Stimulated activated CD4-positive, alpha-beta T cell treated with anti-CD3 and anti-CD28 coated beads, Interleukin-4, amount 100 ng/mL, for 1 hour (primary cell): Measurements from ENCODE around the gene UBE2E2.

Experiments
- DNase-seq: peaks from one replicate; pipeline ENCODE4 v3.0.0-alpha.2; 2020

Gene UBE2E2

GRCh38 chr3:23283625-23284024, 80.5 kb downstream of the UBE2E2 start:
- DNase-seq, result no peak

- no peak for DNase-seq
These were observed 85.2 kb downstream of the UBE2E2 start for GRCh38 chr3:23288286-23288685.

- no peak for DNase-seq
These were observed 85.6 kb downstream of the UBE2E2 start for GRCh38 chr3:23288715-23289114.

GRCh38 chr3:23292432-23292831, 89.3 kb downstream of the UBE2E2 start:
- DNase-seq, result no peak

GRCh38 chr3:23294770-23295387, 91.8 kb downstream of the UBE2E2 start:
- no peak for DNase-seq

- no peak for DNase-seq
These were observed 98.7 kb downstream of the UBE2E2 start for GRCh38 chr3:23301819-23302218.

- no peak for DNase-seq
These were observed 99.1 kb downstream of the UBE2E2 start for GRCh38 chr3:23302271-23302670.

- no peak for DNase-seq
These were observed 100.6 kb downstream of the UBE2E2 start for GRCh38 chr3:23303601-23304217.

GRCh38 chr3:23304424-23304823, 101.3 kb downstream of the UBE2E2 start:
- DNase-seq, result no peak

- DNase-seq, result no peak
These were observed 106.0 kb downstream of the UBE2E2 start for GRCh38 chr3:23308986-23309625.

GRCh38 chr3:23312866-23313265, 109.7 kb downstream of the UBE2E2 start:
- no peak for DNase-seq

- no peak for DNase-seq
These were observed 112.0 kb downstream of the UBE2E2 start for GRCh38 chr3:23314981-23315762.

GRCh38 chr3:23316924-23317323, 113.8 kb downstream of the UBE2E2 start:
- DNase-seq, result no peak

- DNase-seq, result no peak
These were observed 116.5 kb downstream of the UBE2E2 start for GRCh38 chr3:23319366-23320312.

- DNase-seq, result no peak
These were observed 117.8 kb downstream of the UBE2E2 start for GRCh38 chr3:23320586-23321570.

- no peak for DNase-seq
These were observed 121.6 kb downstream of the UBE2E2 start for GRCh38 chr3:23324745-23325144.

- no peak for DNase-seq
These were observed 122.4 kb downstream of the UBE2E2 start for GRCh38 chr3:23325466-23326065.

GRCh38 chr3:23329471-23330105, 126.5 kb downstream of the UBE2E2 start:
- DNase-seq, result no peak

GRCh38 chr3:23330568-23330967, 127.4 kb downstream of the UBE2E2 start:
- no peak for DNase-seq
